HepG2 (cell line): Measurements from ENCODE around the gene PRSS38. TPM values are rescaled to one million over a fixed set of nuclear protein-coding genes. Genes with fewer than 3 reads are reported as not detected.

ENCODE experiments used
- ATAC-seq: fragments of 200-7000 bp; cut with Tn5 transposase; 3 replicates; pipeline ENCODE4 v1.9.1; 2020; ENCODE audit warnings: mild to moderate bottlenecking, moderate library complexity
- BruUV-seq: library from RNA; stranded (reverse); fragments of 400-500 nt; replicated peaks from 2 replicates; lab custom pipeline; 2021; lab: Mats Ljungman, UMichigan
- CTCF ChIA-PET: fragments of 300-600 bp; formaldehyde crosslinking; extraction: SDS; loops from one replicate; lab custom pipeline; 2021; ENCODE audit warnings: low total read pairs, inconsistent platforms, low intra/inter-chr PET ratio; lab: Yijun Ruan, JAX
- POLR2A ChIA-PET: fragments of 350-600 bp; sonication (Branson Sonifier 250); formaldehyde crosslinking; loops from one replicate; lab custom pipeline; 2020; ENCODE audit warnings: antibody characterized with exemption, inconsistent platforms; lab: Yijun Ruan, JAX
- DNase-seq: peaks from one replicate; pipeline ENCODE4 v3.0.0-alpha.2; 2015; ENCODE audit warnings: low spot score
- FAIRE-seq: peaks from 3 replicates; lab custom pipeline; 2011; peaks lifted over from hg19 to GRCh38; lab: Jason Lieb, UNC
- H2AFZ ChIP-seq: one replicate; pipeline ENCODE4 v1.6.1; 2011; ENCODE audit warnings: low read length, inconsistent platforms
- H3K27ac ChIP-seq: fragments of 300-600 bp; 3 replicates; pipeline ENCODE4 v1.8.0; 2011; ENCODE audit warnings: mixed run types, mild to moderate bottlenecking, mixed read lengths, low read length, inconsistent platforms; ENCODE audit not compliant: insufficient read depth; ENCODE audit errors: extremely low read length
- H3K27me3 ChIP-seq, 2 experiments: fragments of 200-600 bp in 1 of 2; 2 replicates in 1 of 2; 3 replicates in 1 of 2; pipeline versions ENCODE4 v1.6.0 to v1.8.0; 2011; ENCODE audit warnings: low read length in 2 of 2, mild to moderate bottlenecking in 2 of 2, moderate library complexity in 2 of 2, inconsistent platforms in 1 of 2; ENCODE audit not compliant: insufficient read depth in 2 of 2, control insufficient read depth in 1 of 2
- H3K36me3 ChIP-seq, 2 experiments: fragments of 200-600 bp in 1 of 2; replicated peaks in 1 of 2; 2 replicates in 1 of 2; 3 replicates in 1 of 2; pipeline versions ENCODE4 v1.5.1 to v1.8.0; 2011; ENCODE audit warnings: low read length in 2 of 2, inconsistent platforms in 1 of 2; ENCODE audit not compliant: insufficient read depth in 2 of 2, control insufficient read depth in 1 of 2
- H3K4me1 ChIP-seq: 2 replicates; pipeline ENCODE4 v1.5.1; 2012; ENCODE audit warnings: low read length, inconsistent platforms; ENCODE audit not compliant: insufficient read depth
- H3K4me2 ChIP-seq: 2 replicates; pipeline ENCODE4 v1.6.0; 2011; ENCODE audit warnings: low read depth, low read length, inconsistent platforms
- H3K4me3 ChIP-seq, 3 experiments: fragments of 200-600 bp in 1 of 3; sonication (generic), shearing (Covaris generic) in 1 of 3; replicated peaks in 1 of 3; 2 replicates each; pipeline ENCODE4 v1.5.1; 2011 to 2016; ENCODE audit warnings: low read length in 3 of 3, inconsistent platforms in 2 of 3, low read depth in 2 of 3, mild to moderate bottlenecking in 2 of 3, control low read depth in 1 of 3, mixed read lengths in 1 of 3; ENCODE audit not compliant: insufficient read depth in 1 of 3
- H3K79me2 ChIP-seq: one replicate; pipeline ENCODE4 v1.6.1; 2011; ENCODE audit warnings: low read length, inconsistent platforms; ENCODE audit not compliant: insufficient read depth
- H3K9ac ChIP-seq: 2 replicates; pipeline ENCODE4 v1.6.0; 2011; ENCODE audit warnings: mild to moderate bottlenecking, low read depth, low read length, inconsistent platforms; ENCODE audit not compliant: insufficient read depth
- H3K9me3 ChIP-seq: 2 replicates; pipeline ENCODE4 v1.5.1; 2012; ENCODE audit warnings: mild to moderate bottlenecking, low read length
- H4K20me1 ChIP-seq: 2 replicates; pipeline ENCODE4 v1.6.0; 2011; ENCODE audit warnings: inconsistent platforms, mild to moderate bottlenecking, low read length, moderate library complexity; ENCODE audit not compliant: insufficient read depth
- GABPB1 ChIP-seq: IDR thresholded peaks from 2 replicates; pipeline ENCODE4 v1.6.1; 2016; ENCODE audit warnings: mild to moderate bottlenecking, missing genetic modification reagents, moderate library complexity, missing compliant biosample characterization
- HNF4G ChIP-seq, 2 experiments: sonication (generic) in 1 of 2; formaldehyde crosslinking in 1 of 2; IDR thresholded peaks; 2 replicates each; pipeline versions ENCODE4 v1.4.0 to v1.6.1; 2011 to 2020; ENCODE audit warnings: borderline replicate concordance in 2 of 2, low read depth in 2 of 2, mild to moderate bottlenecking in 2 of 2, low read length in 1 of 2, missing genetic modification reagents in 1 of 2, moderate library complexity in 1 of 2
- KDM3A ChIP-seq: IDR thresholded peaks from 2 replicates; pipeline ENCODE4 v1.6.1; 2018; ENCODE audit warnings: low read depth, missing compliant biosample characterization
- NR2F2 ChIP-seq: IDR thresholded peaks from 2 replicates; pipeline ENCODE4 v1.6.1; 2012; ENCODE audit warnings: low read depth, inconsistent platforms, borderline replicate concordance
- ZNF580 ChIP-seq: IDR thresholded peaks from 2 replicates; pipeline ENCODE4 v1.6.1; 2016; ENCODE audit warnings: low read depth, borderline replicate concordance
- ZNF709 ChIP-seq: sonication (generic); formaldehyde crosslinking; IDR thresholded peaks from 2 replicates; pipeline ENCODE4 v1.5.0; 2020; ENCODE audit warnings: mild to moderate bottlenecking, missing genetic modification reagents
- ZNF747 ChIP-seq: sonication (generic); formaldehyde crosslinking; IDR thresholded peaks from 2 replicates; pipeline ENCODE4 v1.8.1; 2023; ENCODE audit warnings: missing genetic modification reagents, mild to moderate bottlenecking, borderline replicate concordance
- WGBS: methylation state at CpG from one replicate; pipeline ENCODE4 v1.1.6; 2017; ENCODE audit warnings: low lambda C conversion rate; 5-methylcytosine and 5-hydroxymethylcytosine counted together
- in situ Hi-C: cut with HindIII; loops from 2 replicates; pipeline ENCODE4 v1.10.0; 2017; ENCODE audit warnings: low pct_unique_long_range_greater_than_20kb; ENCODE audit not compliant: extremely low pct_ligation_motif_present
- intact Hi-C: fragments of 100-400 bp; cut with micrococcal nuclease; formaldehyde crosslinking; loops from one replicate; pipeline ENCODE4 v1.10.0; 2022; ENCODE audit not compliant: unreplicated experiment
- polyA plus RNA-seq, 8 experiments: library from polyadenylated mRNA; depleted of rRNA in 3 of 8; stranded (reverse) in 7 of 8; unstranded in 1 of 8; fragments of >200 nt; fragmentation: Illumina TruSeq in 4 of 8; extraction: Trizol in 4 of 8; gene quantifications; 2 replicates each; pipeline versions ENCODE4 v1.2.1 to v1.2.3, GENCODE V29; 2011 to 2016; ENCODE audit warnings: low read depth in 4 of 8, missing spikeins in 1 of 8, mixed read lengths in 1 of 8; ENCODE audit not compliant: insufficient read depth in 1 of 8
- total RNA-seq, 5 experiments: library from RNA; depleted of rRNA; stranded (reverse); fragments of >200 nt; fragmentation: Illumina TruSeq; extraction: Trizol; gene quantifications; 2 replicates each; pipeline ENCODE4 v1.2.3, GENCODE V29; 2016; ENCODE audit warnings: low read depth in 1 of 5
- TF ChIP-seq, protein P1 (sequence below): sonication (generic); formaldehyde crosslinking; conservative IDR thresholded peaks from 2 replicates; pipeline ENCODE4 v1.8.1; 2023; ENCODE audit warnings: missing genetic modification reagents
- TF ChIP-seq, protein P2 (sequence below): sonication (generic); formaldehyde crosslinking; IDR thresholded peaks from 2 replicates; pipeline ENCODE4 v1.4.0; 2020; ENCODE audit warnings: missing genetic modification reagents

PRSS38 gene
- total and polyA plus RNA-seq, 2 of the 13 experiments (the other 11 are each of a cell fraction or from before 2014, with no cell fraction given) = not detected

DNA sequence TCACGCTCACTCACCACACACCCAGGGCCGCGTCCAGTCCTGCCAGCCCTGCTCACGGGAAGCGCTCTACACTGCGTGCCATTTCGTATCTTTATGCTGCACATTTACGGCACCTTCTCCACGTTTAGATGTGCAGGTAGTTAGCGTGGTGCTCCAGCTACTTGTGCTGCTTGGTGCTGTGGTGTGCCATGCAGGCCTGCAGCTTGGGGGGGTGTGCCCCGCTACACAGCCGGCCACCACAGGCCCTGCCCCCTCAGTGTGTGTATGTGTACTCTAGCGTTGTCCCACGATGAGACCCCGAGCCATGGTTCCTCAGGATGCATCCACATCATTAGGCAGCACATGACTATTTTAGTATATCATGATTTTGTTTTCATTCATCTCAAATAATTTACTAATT is 41.9 kb upstream of the PRSS38 start:
- in situ Hi-C loops = no loop called here

DNA sequence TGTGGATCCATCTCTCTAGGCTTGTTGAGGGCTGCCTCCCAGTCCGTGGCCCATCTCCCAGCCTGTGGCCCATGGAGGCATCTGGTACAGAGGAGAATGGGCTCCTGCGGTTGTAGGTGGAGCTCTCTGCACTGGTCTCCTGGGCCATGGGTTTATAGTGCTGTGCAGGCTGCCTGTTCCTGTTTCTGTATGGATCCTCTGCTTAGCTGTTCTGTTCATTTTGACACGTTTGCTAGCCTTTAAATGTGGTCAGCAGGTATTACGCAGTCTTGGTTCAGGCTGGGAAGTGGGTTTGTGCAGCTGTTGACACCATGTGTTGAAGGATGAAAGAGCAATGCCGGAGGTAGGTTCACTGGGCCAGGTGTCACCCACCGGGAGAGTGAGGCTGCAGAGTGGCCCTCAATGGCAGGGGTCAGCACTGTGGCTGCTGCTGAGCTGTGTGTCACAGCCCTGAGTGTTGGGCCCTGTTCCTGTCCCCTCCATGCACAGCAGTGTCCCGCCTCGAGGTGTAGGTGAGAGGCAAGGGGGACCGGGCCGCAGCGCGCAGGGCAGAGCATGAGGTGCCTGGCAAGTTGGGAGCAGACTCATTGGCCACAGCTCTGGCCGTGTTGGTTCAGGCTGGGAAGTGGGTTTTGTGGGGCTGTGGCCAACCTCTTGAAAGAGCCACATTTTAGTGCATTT is 41.3 kb upstream of the PRSS38 start:
- BruUV-seq = no TSS peak
- 95% methylated on average over 9 of the region's 13 CpGs for WGBS

More for the DNA sequence above, 41.9 kb upstream of the PRSS38 start:
- no TSS peak for BruUV-seq
- no peak overlapping the region for H3K27ac ChIP-seq
- intact Hi-C loops = no loop called here
- no peak for ATAC-seq
- no peaks in the 10 kb centered on the region for H3K27me3 ChIP-seq
- FAIRE-seq = no peak
- no peak overlapping the region for H3K9ac ChIP-seq
- TF ChIP-seq, protein P1, sequence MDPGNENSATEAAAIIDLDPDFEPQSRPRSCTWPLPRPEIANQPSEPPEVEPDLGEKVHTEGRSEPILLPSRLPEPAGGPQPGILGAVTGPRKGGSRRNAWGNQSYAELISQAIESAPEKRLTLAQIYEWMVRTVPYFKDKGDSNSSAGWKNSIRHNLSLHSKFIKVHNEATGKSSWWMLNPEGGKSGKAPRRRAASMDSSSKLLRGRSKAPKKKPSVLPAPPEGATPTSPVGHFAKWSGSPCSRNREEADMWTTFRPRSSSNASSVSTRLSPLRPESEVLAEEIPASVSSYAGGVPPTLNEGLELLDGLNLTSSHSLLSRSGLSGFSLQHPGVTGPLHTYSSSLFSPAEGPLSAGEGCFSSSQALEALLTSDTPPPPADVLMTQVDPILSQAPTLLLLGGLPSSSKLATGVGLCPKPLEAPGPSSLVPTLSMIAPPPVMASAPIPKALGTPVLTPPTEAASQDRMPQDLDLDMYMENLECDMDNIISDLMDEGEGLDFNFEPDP (CRISPR knock-in tag) = no peak
- no peak for TF ChIP-seq NR2F2
- TF ChIP-seq HNF4G (IDR thresholded peaks at IDR 0.05; ENCODE audit: borderline replicate concordance, low read depth, low read length) = no peak
- no peak for TF ChIP-seq HNF4G (CRISPR knock-in tag; IDR thresholded peaks at IDR 0.05; ENCODE audit: borderline replicate concordance, low read depth)
- ChIA-PET CTCF (no interaction called here), POLR2A (no interaction called here)
- no peaks in the 10 kb centered on the region for H4K20me1 ChIP-seq
- no peaks in the 10 kb centered on the region for H3K9me3 ChIP-seq
- WGBS = 94% methylated on average over 15 of the region's 15 CpGs
- H3K4me3 ChIP-seq = no peak overlapping the region
- DNase-seq = no peak
- H3K4me1 ChIP-seq = no peaks in the 10 kb centered on the region
- no peaks in the 10 kb centered on the region for H3K79me2 ChIP-seq
- H3K36me3 ChIP-seq = peaks cover 10 to 27% of the 10 kb centered on the region in 2 experiments; a peak in 4 of 5 replicates
- H3K4me2 ChIP-seq = no peak overlapping the region
- H2AFZ ChIP-seq = no peak overlapping the region

More for the DNA sequence above, 41.3 kb upstream of the PRSS38 start:
- Histone ChIP-seq H3K27me3 (no peaks in the 10 kb centered on the region), H3K79me2 (no peaks in the 10 kb centered on the region), H3K4me1 (no peaks in the 10 kb centered on the region), H3K9ac (no peak overlapping the region), H3K4me2 (no peak overlapping the region), H2AFZ (no peak overlapping the region), H3K27ac (no peak overlapping the region), H3K36me3 (peaks cover 10 to 25% of the 10 kb centered on the region in 2 experiments; a peak in 4 of 5 replicates), H3K4me3 (no peak overlapping the region), H3K9me3 (no peaks in the 10 kb centered on the region), H4K20me1 (no peaks in the 10 kb centered on the region)
- CTCF ChIA-PET = no interaction called here
- intact Hi-C loops = no loop called here
- TF ChIP-seq GABPB1 (CRISPR knock-in tag) (no peak), ZNF747 (CRISPR knock-in tag) (no peak), KDM3A (CRISPR knock-in tag) (no peak), ZNF580 (CRISPR knock-in tag) (no peak), ZNF709 (CRISPR knock-in tag) (no peak)
- TF ChIP-seq, protein P2, sequence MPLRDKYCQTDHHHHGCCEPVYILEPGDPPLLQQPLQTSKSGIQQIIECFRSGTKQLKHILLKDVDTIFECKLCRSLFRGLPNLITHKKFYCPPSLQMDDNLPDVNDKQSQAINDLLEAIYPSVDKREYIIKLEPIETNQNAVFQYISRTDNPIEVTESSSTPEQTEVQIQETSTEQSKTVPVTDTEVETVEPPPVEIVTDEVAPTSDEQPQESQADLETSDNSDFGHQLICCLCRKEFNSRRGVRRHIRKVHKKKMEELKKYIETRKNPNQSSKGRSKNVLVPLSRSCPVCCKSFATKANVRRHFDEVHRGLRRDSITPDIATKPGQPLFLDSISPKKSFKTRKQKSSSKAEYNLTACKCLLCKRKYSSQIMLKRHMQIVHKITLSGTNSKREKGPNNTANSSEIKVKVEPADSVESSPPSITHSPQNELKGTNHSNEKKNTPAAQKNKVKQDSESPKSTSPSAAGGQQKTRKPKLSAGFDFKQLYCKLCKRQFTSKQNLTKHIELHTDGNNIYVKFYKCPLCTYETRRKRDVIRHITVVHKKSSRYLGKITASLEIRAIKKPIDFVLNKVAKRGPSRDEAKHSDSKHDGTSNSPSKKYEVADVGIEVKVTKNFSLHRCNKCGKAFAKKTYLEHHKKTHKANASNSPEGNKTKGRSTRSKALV (CRISPR knock-in tag) = no peak
- ATAC-seq (no peak), DNase-seq (no peak), FAIRE-seq (no peak)
- in situ Hi-C loops = no loop called here
- POLR2A ChIA-PET = no interaction called here
